ENCODE results near the gene ITPR3. TPM values are rescaled to one million over a fixed set of nuclear protein-coding genes. Genes with fewer than 3 reads are reported as not detected.

Gene ITPR3
- total RNA-seq, 1 donor from 2014 or later: 0.34 TPM

- Mint-ChIP-seq H3K4me3 (ENCODE audit: unreplicated experiment) (no peak overlapping the region), H3K4me1 (ENCODE audit: low read depth, unreplicated experiment) (peaks cover 3% of the 10 kb centered on the region), H3K36me3 (ENCODE audit: unreplicated experiment) (no peaks in the 10 kb centered on the region), H3K27me3 (ENCODE audit: unreplicated experiment) (peaks cover 9% of the 10 kb centered on the region), H3K9me3 (ENCODE audit: unreplicated experiment) (no peaks in the 10 kb centered on the region), H3K27ac (ENCODE audit: unreplicated experiment) (no peak overlapping the region)
- TF ChIP-seq, protein P1, sequence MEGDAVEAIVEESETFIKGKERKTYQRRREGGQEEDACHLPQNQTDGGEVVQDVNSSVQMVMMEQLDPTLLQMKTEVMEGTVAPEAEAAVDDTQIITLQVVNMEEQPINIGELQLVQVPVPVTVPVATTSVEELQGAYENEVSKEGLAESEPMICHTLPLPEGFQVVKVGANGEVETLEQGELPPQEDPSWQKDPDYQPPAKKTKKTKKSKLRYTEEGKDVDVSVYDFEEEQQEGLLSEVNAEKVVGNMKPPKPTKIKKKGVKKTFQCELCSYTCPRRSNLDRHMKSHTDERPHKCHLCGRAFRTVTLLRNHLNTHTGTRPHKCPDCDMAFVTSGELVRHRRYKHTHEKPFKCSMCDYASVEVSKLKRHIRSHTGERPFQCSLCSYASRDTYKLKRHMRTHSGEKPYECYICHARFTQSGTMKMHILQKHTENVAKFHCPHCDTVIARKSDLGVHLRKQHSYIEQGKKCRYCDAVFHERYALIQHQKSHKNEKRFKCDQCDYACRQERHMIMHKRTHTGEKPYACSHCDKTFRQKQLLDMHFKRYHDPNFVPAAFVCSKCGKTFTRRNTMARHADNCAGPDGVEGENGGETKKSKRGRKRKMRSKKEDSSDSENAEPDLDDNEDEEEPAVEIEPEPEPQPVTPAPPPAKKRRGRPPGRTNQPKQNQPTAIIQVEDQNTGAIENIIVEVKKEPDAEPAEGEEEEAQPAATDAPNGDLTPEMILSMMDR (IDR thresholded peaks at IDR 0.05; ENCODE audit: partially characterized antibody, unreplicated experiment): no peak
- no peak for DNase-seq
Observed at GRCh38 chr6:33719326-33719987, 98.3 kb downstream of the ITPR3 start.

DNA sequence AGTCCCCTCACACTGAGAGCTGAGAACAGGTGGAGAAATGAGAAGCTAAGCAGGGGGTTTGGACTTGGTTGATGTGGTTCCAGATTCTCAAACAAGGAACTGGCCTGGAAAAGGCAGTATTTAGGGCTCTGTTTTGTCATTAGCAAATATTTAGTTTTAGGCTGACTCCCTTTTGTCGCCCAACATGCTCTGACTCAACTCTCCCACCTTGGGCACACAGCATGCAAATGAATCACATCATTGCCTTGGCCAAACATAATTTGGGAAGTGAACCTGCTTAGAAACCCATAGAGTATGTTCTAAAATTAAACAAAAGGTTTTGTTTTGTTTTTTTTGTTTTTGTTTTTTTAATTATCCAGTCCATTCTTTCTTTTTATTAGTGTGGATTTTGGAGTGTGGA, 99.9 kb downstream of the ITPR3 start:
- H3K4me3 Mint-ChIP-seq (ENCODE audit: unreplicated experiment): no peak overlapping the region
- DNase-seq: no peak
- no peaks in the 10 kb centered on the region for H3K36me3 Mint-ChIP-seq (ENCODE audit: unreplicated experiment)
- H3K27me3 Mint-ChIP-seq (ENCODE audit: unreplicated experiment): peaks cover 12% of the 10 kb centered on the region
- H3K9me3 Mint-ChIP-seq (ENCODE audit: unreplicated experiment): no peaks in the 10 kb centered on the region
- no peak overlapping the region for H3K27ac Mint-ChIP-seq (ENCODE audit: unreplicated experiment)
- TF ChIP-seq, protein P1 (IDR thresholded peaks at IDR 0.05; ENCODE audit: partially characterized antibody, unreplicated experiment): no peak
- H3K4me1 Mint-ChIP-seq (ENCODE audit: low read depth, unreplicated experiment): peaks cover 8% of the 10 kb centered on the region

- H3K9me3 Mint-ChIP-seq (ENCODE audit: unreplicated experiment): no peaks in the 10 kb centered on the region
- no peak overlapping the region for H3K27ac Mint-ChIP-seq (ENCODE audit: unreplicated experiment)
- TF ChIP-seq, protein P1 (IDR thresholded peaks at IDR 0.05; ENCODE audit: partially characterized antibody, unreplicated experiment): no peak
- H3K27me3 Mint-ChIP-seq (ENCODE audit: unreplicated experiment): peaks cover 10% of the 10 kb centered on the region
- H3K4me1 Mint-ChIP-seq (ENCODE audit: low read depth, unreplicated experiment): peaks cover 8% of the 10 kb centered on the region
- no peak overlapping the region for H3K4me3 Mint-ChIP-seq (ENCODE audit: unreplicated experiment)
- DNase-seq: no peak
- H3K36me3 Mint-ChIP-seq (ENCODE audit: unreplicated experiment): no peaks in the 10 kb centered on the region
Observed at GRCh38 chr6:33721508-33721907, 100.4 kb downstream of the ITPR3 start.

- TF ChIP-seq, protein P1 (IDR thresholded peaks at IDR 0.05; ENCODE audit: partially characterized antibody, unreplicated experiment): no peak
- Mint-ChIP-seq H3K9me3 (ENCODE audit: unreplicated experiment) (no peaks in the 10 kb centered on the region), H3K27me3 (ENCODE audit: unreplicated experiment) (peaks cover 10% of the 10 kb centered on the region), H3K4me1 (ENCODE audit: low read depth, unreplicated experiment) (peaks cover 5% of the 10 kb centered on the region), H3K4me3 (ENCODE audit: unreplicated experiment) (no peak overlapping the region), H3K27ac (ENCODE audit: unreplicated experiment) (no peak overlapping the region), H3K36me3 (ENCODE audit: unreplicated experiment) (no peaks in the 10 kb centered on the region)
- DNase-seq: no peak
Observed at GRCh38 chr6:33722103-33722623, 101.0 kb downstream of the ITPR3 start.

DNA sequence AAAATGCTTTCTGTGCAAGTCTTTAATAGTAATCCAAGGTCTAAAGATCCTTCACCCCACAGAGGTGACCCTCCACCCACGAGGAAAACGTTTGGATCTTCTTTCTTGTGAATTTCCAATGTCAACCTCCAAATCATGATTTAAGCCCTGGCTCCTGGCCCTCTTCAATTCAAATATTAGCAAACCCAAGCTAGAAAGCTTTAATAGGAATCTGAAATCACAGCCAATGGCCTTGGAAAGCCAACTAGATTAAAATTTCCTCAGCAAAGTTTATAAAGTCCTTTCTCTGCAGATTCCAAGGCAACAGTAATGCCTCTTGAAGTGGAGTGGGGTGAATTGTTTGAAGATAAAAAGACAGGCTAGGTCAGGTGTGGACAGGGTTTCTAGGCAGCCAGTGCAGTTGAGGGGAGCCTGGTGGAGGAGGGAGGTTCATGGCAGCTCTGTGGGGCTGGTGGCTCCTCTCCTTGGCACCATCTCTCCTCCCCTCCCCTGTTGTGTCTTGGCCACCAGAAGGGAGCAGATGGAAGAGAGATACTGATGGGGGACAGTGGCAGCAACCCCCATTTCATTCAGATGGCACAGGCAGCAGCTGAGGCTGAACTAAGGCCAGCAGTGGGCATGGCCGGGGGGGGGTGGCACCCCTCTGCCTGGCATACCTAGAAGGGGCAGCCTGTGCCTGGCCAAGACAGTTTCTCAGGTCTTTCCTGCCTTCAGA, 102.4 kb downstream of the ITPR3 start:
- Mint-ChIP-seq H3K36me3 (ENCODE audit: unreplicated experiment) (no peaks in the 10 kb centered on the region), H3K27me3 (ENCODE audit: unreplicated experiment) (peaks cover 10% of the 10 kb centered on the region), H3K4me3 (ENCODE audit: unreplicated experiment) (no peak overlapping the region), H3K4me1 (ENCODE audit: low read depth, unreplicated experiment) (peaks cover 5% of the 10 kb centered on the region), H3K9me3 (ENCODE audit: unreplicated experiment) (peaks cover 2% of the 10 kb centered on the region), H3K27ac (ENCODE audit: unreplicated experiment) (no peak overlapping the region)
- TF ChIP-seq, protein P1 (IDR thresholded peaks at IDR 0.05; ENCODE audit: partially characterized antibody, unreplicated experiment): no peak
- no peak for DNase-seq

Data from glutamatergic neuron (in vitro differentiated cells).